Muscle layer of colon (tissue), 2 donors: ENCODE measurements around the gene WDR88.
"Not testable (repeated sequence)": the region's sequence is repeated elsewhere in the genome, so short reads cannot be mapped to it uniquely, and the experiment has no call there.

Experiments used
- H3K27ac ChIP-seq: one replicate; pipeline ENCODE4 v1.7.0; 2013; ENCODE audit warnings: low read depth, mild to moderate bottlenecking, low read length, moderate library complexity
- H3K27me3 ChIP-seq, 2 donors: one replicate each; pipeline ENCODE4 v1.7.0; 2013; ENCODE audit warnings: low read length in 2 of 2, mild to moderate bottlenecking in 2 of 2; ENCODE audit not compliant: insufficient read depth in 2 of 2, control insufficient read depth in 1 of 2
- H3K36me3 ChIP-seq: one replicate; pipeline ENCODE4 v1.7.0; 2013; ENCODE audit warnings: mild to moderate bottlenecking, low read length; ENCODE audit not compliant: insufficient read depth
- H3K4me1 ChIP-seq: one replicate; pipeline ENCODE4 v1.7.0; 2013; ENCODE audit warnings: mild to moderate bottlenecking, low read length; ENCODE audit not compliant: insufficient read depth
- H3K4me3 ChIP-seq, 2 donors: one replicate each; pipeline ENCODE4 v1.7.0; 2013; ENCODE audit warnings: low read length in 2 of 2, low read depth in 1 of 2, mild to moderate bottlenecking in 1 of 2, moderate library complexity in 1 of 2
- H3K9ac ChIP-seq: one replicate; pipeline ENCODE4 v1.7.0; 2013; ENCODE audit warnings: low read length
- H3K9me3 ChIP-seq: one replicate; pipeline ENCODE4 v1.7.0; 2013; ENCODE audit warnings: mild to moderate bottlenecking, low read length
- donor health status: abdominal sarcoma.
- donor health status: Adenocarcinoma of cecum.

The WDR88 gene

GRCh38 chr19:33157906-33158305, 26.0 kb downstream of the WDR88 start:
- H3K27me3 ChIP-seq = no peaks in the 10 kb centered on the region
- no peak overlapping the region for H3K9ac ChIP-seq
- no peak overlapping the region for H3K4me3 ChIP-seq
- no peaks in the 10 kb centered on the region for H3K9me3 ChIP-seq
- H3K36me3 ChIP-seq = no peaks in the 10 kb centered on the region
- H3K27ac ChIP-seq = no peak overlapping the region
- no peaks in the 10 kb centered on the region for H3K4me1 ChIP-seq

- Histone ChIP-seq H3K4me3 (no peak overlapping the region), H3K9ac (no peak overlapping the region), H3K27me3 (no peaks in the 10 kb centered on the region), H3K4me1 (no peaks in the 10 kb centered on the region), H3K27ac (no peak overlapping the region), H3K36me3 (no peaks in the 10 kb centered on the region), H3K9me3 (no peaks in the 10 kb centered on the region)
Measured at GRCh38 chr19:33158365-33158764, 26.5 kb downstream of the WDR88 start.

- Histone ChIP-seq H3K4me3 (no peak overlapping the region), H3K27ac (no peak overlapping the region), H3K36me3 (no peaks in the 10 kb centered on the region), H3K9ac (no peak overlapping the region), H3K27me3 (no peaks in the 10 kb centered on the region), H3K9me3 (no peaks in the 10 kb centered on the region), H3K4me1 (no peaks in the 10 kb centered on the region)
Measured at GRCh38 chr19:33159149-33159548, 27.2 kb downstream of the WDR88 start.

GRCh38 chr19:33159893-33160292, 28.0 kb downstream of the WDR88 start:
- Histone ChIP-seq H3K36me3 (no peaks in the 10 kb centered on the region), H3K27me3 (no peaks in the 10 kb centered on the region), H3K9me3 (no peaks in the 10 kb centered on the region), H3K4me3 (no peak overlapping the region), H3K4me1 (no peaks in the 10 kb centered on the region), H3K9ac (no peak overlapping the region), H3K27ac (no peak overlapping the region)

- Histone ChIP-seq H3K9ac (no peak overlapping the region), H3K9me3 (no peaks in the 10 kb centered on the region), H3K27me3 (no peaks in the 10 kb centered on the region), H3K36me3 (no peaks in the 10 kb centered on the region), H3K4me3 (no peak overlapping the region), H3K4me1 (no peaks in the 10 kb centered on the region), H3K27ac (no peak overlapping the region)
Measured at GRCh38 chr19:33161201-33161600, 29.3 kb downstream of the WDR88 start.

- no peak overlapping the region for H3K27ac ChIP-seq
- no peak overlapping the region for H3K9ac ChIP-seq
- H3K4me3 ChIP-seq = no peak overlapping the region
- no peaks in the 10 kb centered on the region for H3K36me3 ChIP-seq
- no peaks in the 10 kb centered on the region for H3K4me1 ChIP-seq
- no peaks in the 10 kb centered on the region for H3K9me3 ChIP-seq
- no peaks in the 10 kb centered on the region for H3K27me3 ChIP-seq
Measured at GRCh38 chr19:33163481-33163880, 31.6 kb downstream of the WDR88 start.

GRCh38 chr19:33166037-33166436, 34.1 kb downstream of the WDR88 start:
- H3K4me1 ChIP-seq, H3K4me3 ChIP-seq, H3K9me3 ChIP-seq, H3K27ac ChIP-seq, H3K9ac ChIP-seq, H3K36me3 ChIP-seq, H3K27me3 ChIP-seq: not testable (repeated sequence)

GRCh38 chr19:33167438-33167837, 35.5 kb downstream of the WDR88 start:
- Histone ChIP-seq H3K9ac (no peak overlapping the region), H3K36me3 (no peaks in the 10 kb centered on the region), H3K4me1 (no peaks in the 10 kb centered on the region), H3K27me3 (no peaks in the 10 kb centered on the region), H3K9me3 (no peaks in the 10 kb centered on the region), H3K27ac (no peak overlapping the region), H3K4me3 (no peak overlapping the region)

GRCh38 chr19:33168528-33168927, 36.6 kb downstream of the WDR88 start:
- H3K4me1 ChIP-seq = no peaks in the 10 kb centered on the region
- H3K9ac ChIP-seq = no peak overlapping the region
- no peaks in the 10 kb centered on the region for H3K27me3 ChIP-seq
- no peaks in the 10 kb centered on the region for H3K36me3 ChIP-seq
- H3K27ac ChIP-seq = no peak overlapping the region
- no peak overlapping the region for H3K4me3 ChIP-seq
- no peaks in the 10 kb centered on the region for H3K9me3 ChIP-seq

GRCh38 chr19:33171222-33171795, 39.4 kb downstream of the WDR88 start:
- H3K27ac ChIP-seq = no peak overlapping the region
- no peaks in the 10 kb centered on the region for H3K36me3 ChIP-seq
- H3K27me3 ChIP-seq = no peaks in the 10 kb centered on the region
- peaks cover 11% of the 10 kb centered on the region for H3K4me1 ChIP-seq
- H3K9ac ChIP-seq = no peak overlapping the region
- no peak overlapping the region for H3K4me3 ChIP-seq
- no peaks in the 10 kb centered on the region for H3K9me3 ChIP-seq

GRCh38 chr19:33171916-33172359, 40.0 kb downstream of the WDR88 start:
- H3K9me3 ChIP-seq = no peaks in the 10 kb centered on the region
- no peak overlapping the region for H3K4me3 ChIP-seq
- H3K27ac ChIP-seq = no peak overlapping the region
- no peaks in the 10 kb centered on the region for H3K36me3 ChIP-seq
- H3K9ac ChIP-seq = no peak overlapping the region
- H3K27me3 ChIP-seq = no peaks in the 10 kb centered on the region
- H3K4me1 ChIP-seq = peaks cover 11% of the 10 kb centered on the region

GRCh38 chr19:33174186-33174585, 42.3 kb downstream of the WDR88 start:
- no peak overlapping the region for H3K9ac ChIP-seq

More at GRCh38 chr19:33174186-33174585, 42.3 kb downstream of the WDR88 start:
- H3K9me3 ChIP-seq = no peaks in the 10 kb centered on the region
- no peaks in the 10 kb centered on the region for H3K36me3 ChIP-seq
- H3K27me3 ChIP-seq = no peaks in the 10 kb centered on the region
- no peak overlapping the region for H3K27ac ChIP-seq
- no peak overlapping the region for H3K4me3 ChIP-seq
- peaks cover 17% of the 10 kb centered on the region for H3K4me1 ChIP-seq
